ENCODE results near the gene DNMBP.
"Not testable (repeated sequence)": the region's sequence is repeated elsewhere in the genome, so short reads cannot be mapped to it uniquely, and the experiment has no call there.

Gene DNMBP

DNA sequence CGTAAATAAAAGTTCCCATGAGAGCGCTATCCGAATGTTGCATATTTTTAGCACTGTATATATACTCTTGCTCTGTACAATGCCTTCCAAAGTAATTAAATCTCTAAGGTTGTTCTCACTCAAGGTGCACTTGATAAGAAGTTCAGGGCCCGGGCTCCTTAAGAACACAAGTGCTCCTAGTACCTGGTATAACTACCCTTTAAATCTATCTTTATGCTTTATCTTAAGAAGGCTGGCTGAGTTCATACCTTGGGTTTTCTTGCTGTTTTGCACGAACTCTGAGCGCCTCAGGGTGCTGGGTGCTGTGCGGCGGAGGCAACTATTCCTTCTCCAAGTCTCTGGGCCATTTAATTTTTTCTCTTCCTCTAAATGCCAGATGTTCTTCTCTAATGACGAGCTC lies 80.4 kb downstream of the DNMBP start:
- no peak for DNase-seq (ENCODE audit: low read depth, low spot score)
- H3K4me3 ChIP-seq (ENCODE audit: low read length), result no peak overlapping the region

DNA sequence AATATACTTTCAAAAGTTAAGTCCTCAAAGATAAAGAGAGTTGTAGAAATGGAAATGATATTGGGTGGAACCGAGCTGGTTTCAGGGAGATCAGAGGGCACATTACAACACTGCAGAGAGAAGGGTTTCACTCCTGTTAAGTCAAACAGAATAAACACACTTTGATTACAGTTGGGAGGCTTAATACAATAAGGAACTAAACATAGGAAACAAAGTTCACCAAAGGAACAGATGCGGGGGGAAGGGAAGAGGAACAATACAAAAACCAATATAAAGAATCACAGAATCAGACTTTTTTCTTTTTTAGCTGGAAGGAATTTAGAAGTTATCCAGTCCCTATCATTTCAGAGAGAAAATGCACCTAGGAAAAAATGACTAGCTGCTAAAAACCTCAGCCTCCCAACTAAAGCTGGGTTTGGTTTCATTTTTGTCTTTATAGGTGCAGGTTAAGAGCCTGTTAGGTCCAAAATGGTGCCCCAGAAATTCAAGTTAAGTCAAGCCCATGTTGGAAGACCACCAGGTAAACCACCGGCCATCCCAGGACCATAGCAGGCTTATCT lies 81.9 kb downstream of the DNMBP start:
- DNase-seq (ENCODE audit: low read depth, low spot score), result no peak
- no peak overlapping the region for H3K4me3 ChIP-seq (ENCODE audit: low read length)

DNA sequence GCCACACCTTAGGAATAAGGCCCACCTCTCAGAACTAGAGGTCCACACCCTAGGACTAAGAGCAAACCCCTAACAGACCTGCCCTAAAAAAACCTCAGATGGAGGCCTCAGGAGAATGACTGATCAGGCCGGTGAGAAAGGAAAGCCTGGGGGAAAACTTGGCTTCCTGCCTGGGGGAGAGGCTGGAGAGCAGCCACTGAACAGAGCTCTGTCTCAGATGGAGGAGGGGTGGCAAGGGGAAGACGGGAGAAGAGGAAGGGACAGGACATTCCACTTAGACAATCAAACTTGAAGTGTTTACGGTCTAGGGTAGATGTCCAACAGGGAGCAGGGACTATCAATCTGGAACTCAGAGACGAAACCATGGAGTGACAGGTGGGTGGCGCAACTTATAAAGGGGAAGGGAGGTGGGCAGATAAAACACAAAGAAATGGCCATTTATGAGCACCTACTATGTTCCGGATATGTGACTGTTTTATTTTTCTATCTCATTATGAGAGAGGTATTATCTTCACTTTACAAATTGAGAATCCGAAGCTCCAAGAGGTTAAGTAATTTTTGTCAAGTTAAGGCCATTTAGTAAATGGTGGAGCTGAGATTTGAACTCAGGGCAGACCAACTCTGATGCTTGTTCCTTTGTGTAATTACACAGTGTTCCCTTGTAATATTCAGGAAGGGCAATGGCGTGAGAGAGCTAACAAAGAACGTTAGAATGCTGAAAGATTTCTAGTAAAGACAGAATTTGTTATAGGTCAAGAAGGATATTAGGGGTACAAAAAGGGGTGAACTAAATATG lies 82.6 kb downstream of the DNMBP start:
- no peak overlapping the region for H3K4me3 ChIP-seq (ENCODE audit: low read length)
- no peak for DNase-seq (ENCODE audit: low read depth, low spot score)

DNA sequence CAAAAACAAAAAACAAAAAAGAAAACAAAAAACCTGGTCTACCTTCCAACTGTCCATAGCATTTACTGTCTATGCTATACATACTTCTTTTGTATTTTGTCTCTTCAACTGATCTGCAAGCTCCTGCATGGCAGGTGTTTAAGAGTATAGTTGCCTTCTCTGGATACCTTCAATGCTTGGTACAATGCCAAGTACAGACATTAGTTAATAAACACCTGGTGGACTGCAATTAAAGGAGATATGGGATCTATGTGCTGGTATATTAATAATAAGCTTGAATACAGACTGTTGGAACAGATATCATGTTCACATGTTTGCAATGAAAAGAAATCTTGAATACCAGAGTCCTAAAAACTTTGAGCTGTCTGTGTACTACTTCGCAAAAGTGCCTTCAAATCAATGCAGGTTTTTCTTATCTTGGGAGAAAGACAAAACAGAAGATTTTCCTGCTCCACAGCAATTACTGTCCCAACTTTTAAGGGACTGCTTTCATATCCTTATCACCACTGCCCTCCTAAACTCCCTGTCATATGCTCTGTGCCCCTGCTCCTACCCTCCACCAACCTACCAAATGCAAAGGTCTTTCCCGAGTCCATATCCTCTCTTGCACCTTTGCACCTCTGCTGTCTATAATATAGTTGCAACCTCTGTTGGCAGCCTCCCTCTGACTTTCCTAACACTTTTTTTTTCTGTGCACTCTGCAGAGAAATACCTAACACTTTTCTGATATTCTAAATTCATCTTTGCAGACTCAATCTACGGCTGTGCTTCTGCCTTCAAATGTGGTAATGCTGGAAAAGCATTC lies 85.1 kb downstream of the DNMBP start:
- H3K4me3 ChIP-seq (ENCODE audit: low read length), result no peak overlapping the region
- no peak for DNase-seq (ENCODE audit: low read depth, low spot score)

DNA sequence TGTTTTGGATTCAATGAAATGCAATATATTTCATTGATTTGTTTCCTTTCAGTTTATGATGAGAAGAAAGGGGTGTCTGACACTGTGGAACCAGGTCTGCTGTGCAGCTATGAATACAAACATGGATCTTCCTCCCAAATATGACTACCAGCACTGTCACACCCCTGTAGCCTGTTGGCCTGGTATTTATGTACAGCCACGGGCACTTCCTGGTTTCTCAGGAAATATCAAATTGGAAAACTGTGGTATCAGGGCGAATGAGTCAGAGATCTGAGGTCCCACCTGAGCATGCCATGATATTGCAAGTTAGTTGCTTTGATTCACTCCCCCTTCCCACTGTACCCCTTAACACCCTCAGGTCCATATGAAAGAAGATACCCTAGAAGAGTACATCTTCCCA lies 87.8 kb downstream of the DNMBP start:
- DNase-seq (ENCODE audit: low read depth, low spot score), result no peak

DNA sequence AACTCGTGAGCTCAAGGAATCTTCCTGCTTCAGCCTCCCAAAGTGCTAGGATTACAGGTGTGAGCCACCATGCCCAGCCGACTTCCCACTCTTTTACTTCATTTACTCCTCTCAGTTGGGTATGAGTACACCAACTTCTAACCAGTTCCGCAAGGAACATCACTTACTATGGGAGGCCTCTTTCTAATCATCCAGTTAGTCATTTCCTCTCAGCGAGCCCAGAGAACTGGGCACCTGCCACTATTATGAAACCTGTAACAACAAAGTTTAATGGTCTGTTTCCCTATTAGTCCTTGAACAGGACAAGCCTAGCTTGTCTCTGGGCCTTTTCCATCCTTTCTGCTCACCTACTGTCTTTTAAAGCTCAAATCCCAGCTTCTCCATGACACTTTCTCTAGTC lies 88.8 kb downstream of the DNMBP start:
- DNase-seq (ENCODE audit: low read depth, low spot score), result no peak
- H3K4me3 ChIP-seq (ENCODE audit: low read length), result no peak overlapping the region

More for the DNA sequence above, 87.8 kb downstream of the DNMBP start:
- H3K4me3 ChIP-seq (ENCODE audit: low read length), result no peak overlapping the region

DNA sequence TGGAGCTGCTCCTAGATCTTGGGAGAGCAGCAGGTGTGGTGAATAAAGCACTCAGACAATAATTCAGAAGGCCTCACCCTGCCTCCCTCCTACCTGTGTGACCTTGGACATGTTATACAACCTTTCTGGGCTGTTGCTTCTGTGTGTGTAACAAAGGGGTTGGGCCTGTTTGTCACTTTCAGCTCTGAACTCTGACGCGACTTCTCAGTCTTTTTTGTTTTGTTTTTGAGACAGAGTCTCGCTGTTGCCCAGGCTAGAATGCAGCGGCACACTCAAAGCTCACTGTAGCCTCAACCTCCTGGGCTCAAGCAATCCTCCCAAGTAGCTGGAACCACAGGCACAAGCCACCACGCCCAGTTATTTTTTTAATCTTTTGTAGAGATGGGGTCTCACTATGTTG lies 89.3 kb downstream of the DNMBP start:
- no peak overlapping the region for H3K4me3 ChIP-seq (ENCODE audit: low read length)
- no peak for DNase-seq (ENCODE audit: low read depth, low spot score)

DNA sequence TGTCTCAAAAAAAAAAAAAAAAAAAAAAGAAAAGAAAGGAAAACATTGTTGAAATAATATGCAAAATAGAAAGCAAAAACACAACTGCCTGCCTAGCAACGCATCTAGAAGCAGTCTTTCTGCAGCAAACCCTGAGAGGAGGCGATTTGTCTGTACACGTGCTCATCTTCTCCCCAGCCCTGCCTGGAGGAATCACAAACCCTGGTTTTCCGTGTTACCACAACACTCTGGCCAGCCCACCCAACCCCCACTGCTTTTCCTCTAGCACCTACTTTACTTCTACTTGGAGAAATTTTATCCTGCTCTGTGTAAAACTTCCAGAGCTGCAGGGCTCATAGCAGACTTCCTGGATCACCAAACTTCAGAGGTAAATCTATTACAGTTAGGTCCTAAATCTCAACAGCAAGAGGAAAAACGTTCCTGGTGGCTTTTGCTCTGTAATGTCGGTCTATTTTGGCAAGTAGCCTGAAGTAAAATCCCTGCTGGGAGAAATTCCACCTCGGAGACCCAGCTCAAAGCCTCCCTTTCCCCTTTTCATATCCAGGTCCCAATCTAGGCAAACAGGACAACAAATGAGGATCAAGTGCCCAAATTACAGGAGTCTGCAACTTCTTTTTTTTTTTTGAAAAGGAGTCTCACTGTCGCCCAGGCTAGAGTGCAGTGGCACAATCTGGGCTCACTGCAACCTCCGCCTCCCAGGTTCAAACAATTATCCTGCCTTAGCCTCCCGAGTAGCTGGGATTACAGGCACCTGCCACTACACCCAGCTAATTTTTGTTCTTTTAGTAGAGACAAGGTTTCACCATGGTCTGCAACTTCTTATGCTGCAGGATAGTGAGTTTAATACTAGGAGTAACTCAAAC lies 91.6 kb downstream of the DNMBP start:
- H3K4me3 ChIP-seq (ENCODE audit: low read length), result no peak overlapping the region
- DNase-seq (ENCODE audit: low read depth, low spot score), result no peak

DNA sequence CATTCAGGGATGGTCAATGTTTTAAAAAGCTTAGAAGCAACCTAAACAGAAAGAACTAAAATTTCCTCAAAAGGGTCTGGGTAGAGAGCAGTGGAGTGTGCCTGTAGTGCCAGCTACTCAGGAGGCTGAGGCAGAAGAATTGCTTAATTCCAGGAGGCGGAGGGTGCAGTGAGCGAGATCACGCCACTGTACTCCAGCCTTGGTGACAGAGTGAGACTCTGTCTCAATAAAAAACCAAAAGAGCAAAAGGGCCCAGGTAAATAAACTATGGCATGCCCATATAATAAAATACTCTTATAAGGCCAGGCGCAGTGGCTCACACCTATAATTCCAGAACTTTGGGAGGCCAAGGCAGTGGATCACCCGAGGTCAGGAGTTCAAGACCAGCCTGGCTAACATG lies 93.0 kb downstream of the DNMBP start:
- DNase-seq (ENCODE audit: low read depth, low spot score), result no peak
- H3K4me3 ChIP-seq (ENCODE audit: low read length), result no peak overlapping the region

DNA sequence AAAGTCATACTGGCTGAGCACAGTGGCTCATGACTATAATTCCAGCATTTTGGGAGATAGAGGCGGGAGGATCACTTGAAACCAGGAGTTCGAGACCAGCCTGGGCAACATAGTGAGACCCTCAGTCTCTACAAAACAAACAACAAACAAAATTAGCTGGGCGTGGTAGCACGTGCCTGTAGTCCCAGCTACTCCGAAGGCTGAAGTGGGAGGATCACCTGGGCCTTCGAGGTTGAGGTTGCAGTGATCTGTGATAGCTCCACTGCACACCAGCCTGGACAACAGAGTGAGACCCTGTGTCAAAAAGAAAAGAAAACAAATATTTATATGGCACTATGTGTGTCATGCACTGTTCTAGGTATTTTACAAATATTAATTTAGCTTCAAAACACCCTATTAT lies 94.3 kb downstream of the DNMBP start:
- no peak for DNase-seq (ENCODE audit: low read depth, low spot score)
- no peak overlapping the region for H3K4me3 ChIP-seq (ENCODE audit: low read length)

DNA sequence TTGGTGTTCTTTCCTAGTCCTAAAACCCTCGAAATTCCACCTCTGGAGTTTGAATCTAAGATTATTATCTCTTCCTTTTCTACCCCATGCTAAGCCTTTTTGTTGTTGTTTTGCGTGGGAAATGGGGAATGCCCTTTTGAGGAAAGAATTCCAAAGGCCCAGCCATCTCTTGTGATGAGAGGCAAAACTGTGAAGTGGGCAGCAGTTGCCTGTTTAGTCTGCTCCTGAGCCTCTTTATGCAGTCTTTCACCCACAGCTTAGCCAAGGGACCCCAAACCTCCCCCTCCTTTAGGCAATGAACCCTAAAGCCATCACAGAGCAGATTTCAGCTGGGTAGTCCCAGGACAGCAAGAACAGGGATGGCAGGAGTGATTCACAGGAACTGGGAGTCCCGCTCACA lies 95.5 kb downstream of the DNMBP start:
- no peak overlapping the region for H3K4me3 ChIP-seq (ENCODE audit: low read length)
- no peak for DNase-seq (ENCODE audit: low read depth, low spot score)

DNA sequence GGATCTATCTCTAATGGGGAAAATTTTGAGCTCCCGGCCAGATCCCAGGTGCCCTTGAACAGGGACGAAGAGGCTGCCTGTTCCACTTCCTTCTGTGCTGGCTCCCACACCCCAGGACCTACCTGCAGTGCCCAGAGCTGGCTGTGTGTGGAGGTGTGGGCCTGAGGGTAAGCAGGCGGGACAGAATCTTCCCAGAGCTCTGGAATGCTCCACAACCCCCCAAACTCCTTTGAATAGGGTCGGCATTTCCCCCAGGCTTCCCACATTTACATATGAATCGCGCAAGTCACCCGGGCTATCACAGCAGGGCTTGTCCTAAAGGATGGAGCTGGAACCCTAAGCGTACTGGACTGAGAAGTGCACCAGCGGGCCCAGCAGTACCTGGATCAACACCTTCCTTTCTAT lies 95.9 kb downstream of the DNMBP start:
- H3K4me3 ChIP-seq (ENCODE audit: low read length), result no peak overlapping the region
- DNase-seq (ENCODE audit: low read depth, low spot score), result no peak

DNA sequence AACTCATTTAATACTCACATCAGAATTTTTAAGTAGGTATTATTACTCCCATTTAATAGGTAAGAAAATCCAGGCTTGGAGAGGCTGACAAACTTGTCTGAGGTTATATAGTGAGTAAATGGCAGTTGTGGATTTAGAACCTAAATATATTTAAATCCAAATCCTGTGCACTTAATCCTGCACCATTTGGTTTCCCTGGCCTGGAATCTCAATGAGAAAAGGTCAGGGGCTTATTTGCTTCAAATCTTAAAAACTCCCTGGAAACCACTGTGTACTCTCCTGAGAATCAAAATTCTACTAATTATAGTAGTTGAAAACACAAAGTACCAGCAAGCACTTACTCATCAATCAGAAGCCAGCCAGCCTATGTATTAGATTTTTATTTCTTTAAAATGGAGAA lies 97.7 kb downstream of the DNMBP start:
- DNase-seq (ENCODE audit: low read depth, low spot score), result no peak
- no peak overlapping the region for H3K4me3 ChIP-seq (ENCODE audit: low read length)

DNA sequence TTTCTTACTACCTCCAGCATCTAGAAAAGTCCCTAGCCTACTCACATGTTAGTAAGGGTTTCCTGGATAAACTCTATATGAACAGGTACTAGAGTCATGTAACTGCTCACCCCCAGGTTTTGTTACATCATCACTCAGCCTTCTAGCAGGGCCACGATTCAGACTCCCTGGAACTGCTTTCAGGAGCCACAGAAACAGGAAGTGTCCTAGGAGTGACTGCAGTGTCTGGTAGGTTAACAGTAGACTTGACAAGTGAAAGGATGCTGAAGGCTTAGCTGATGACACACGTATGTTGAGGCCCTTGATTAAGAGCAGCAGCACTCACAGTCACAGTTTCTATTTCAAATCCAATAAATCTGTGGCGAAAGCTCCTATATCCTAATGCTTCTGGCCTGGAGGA lies 101.2 kb downstream of the DNMBP start:
- no peak for DNase-seq (ENCODE audit: low read depth, low spot score)

DNA sequence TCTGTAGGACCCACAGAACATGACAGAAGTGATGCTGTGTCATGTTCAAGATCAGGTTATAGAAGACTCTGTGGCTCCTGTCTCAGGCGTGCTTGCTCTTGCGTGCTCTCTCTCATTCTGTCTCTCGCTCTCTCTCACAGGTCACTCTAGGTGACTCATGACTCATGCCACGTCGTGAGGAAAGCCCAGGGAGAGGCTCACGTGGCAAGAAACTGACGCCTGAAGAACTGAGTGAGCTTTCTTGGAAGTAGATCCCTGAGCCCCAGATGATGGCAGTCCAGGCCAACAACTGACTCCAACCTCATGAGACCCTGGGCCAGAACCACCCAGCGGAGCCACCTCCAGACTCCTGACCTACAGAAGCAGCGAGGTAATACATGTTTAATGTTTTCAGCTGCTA lies 103.3 kb downstream of the DNMBP start:
- no peak for DNase-seq (ENCODE audit: low read depth, low spot score)
- no peak overlapping the region for H3K4me3 ChIP-seq (ENCODE audit: low read length)

More for the DNA sequence above, 101.2 kb downstream of the DNMBP start:
- no peak overlapping the region for H3K4me3 ChIP-seq (ENCODE audit: low read length)

DNA sequence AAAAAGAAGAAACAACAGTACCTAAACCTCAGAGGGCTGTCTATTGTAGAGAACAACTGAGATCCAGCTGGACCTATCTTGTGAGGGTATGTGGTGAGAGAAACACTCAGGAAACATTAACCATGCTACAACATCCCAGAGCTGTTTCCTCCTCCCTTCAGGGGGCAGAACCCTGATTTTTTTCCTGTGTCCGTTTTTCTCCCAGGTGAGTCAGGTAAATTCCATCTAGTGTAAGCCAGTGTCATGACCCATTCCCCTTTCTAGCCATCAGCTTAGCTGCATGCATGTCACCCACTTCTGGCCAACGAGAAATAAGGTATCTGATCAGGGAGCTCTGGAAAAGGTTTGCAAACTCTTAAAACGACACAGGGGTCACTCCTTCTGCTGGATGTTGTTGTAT lies 103.8 kb downstream of the DNMBP start:
- H3K4me3 ChIP-seq (ENCODE audit: low read length), result no peak overlapping the region

DNA sequence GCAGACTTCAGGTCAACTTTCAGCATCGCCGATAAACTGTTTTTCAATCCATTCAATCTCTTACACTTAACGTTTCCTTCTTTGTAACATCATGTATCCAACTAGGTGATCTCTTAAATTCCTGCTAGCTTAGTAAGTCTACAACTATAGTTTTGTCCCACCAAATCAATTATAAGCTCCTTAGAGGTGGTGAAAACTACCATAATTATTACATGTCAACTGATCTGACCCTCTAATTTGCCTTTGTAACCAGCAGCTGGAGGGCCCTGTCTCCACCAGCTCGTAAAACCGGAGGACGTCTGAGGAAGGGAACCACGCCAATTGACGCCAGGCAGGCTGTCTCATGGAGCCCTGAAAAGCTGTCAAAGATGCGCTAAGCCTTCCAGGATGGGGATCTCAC lies 113.9 kb downstream of the DNMBP start:
- no peak for DNase-seq (ENCODE audit: low read depth, low spot score)
- H3K4me3 ChIP-seq (ENCODE audit: low read length), result no peak overlapping the region

More for the DNA sequence above, 103.8 kb downstream of the DNMBP start:
- no peak for DNase-seq (ENCODE audit: low read depth, low spot score)

DNA sequence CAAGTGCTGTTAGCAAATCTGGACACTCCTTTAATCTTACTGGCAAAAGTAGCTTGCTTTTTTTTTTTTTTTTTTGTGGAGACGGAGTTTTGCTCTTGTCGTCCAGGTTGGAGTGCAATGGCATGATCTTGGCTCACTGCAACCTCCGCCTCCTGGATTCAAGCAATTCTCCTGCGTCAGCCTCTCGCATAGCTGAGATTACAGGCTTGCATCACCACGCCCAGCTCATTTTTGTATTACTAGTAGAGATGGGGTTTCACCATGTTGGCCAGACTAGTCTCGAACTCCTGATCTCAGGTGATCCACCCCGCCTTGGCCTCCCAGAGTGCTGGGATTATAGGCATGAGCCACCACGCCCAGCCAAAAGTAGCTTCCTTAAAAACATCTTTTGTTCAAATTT lies 114.7 kb downstream of the DNMBP start:
- not testable (repeated sequence) for H3K4me3 ChIP-seq (ENCODE audit: low read length); DNase-seq (ENCODE audit: low read depth, low spot score)

DNA sequence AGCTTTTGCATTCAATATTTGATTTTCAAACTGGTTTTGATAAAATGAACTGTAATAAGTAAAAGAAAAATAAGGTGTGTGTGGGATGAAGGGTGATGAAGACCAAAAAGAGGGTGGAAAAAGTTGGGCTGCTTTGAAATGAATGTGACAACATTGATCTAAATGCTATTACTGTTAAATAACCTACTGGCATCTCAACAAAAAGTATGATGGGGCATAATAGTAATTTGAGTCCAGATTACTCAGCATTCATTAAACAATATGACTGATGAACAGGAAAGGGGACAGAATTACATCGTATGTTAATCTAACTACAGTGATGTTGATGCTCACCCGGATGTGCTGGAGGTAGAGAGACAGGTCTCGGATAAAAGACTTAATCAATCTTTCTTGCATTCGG lies 115.1 kb downstream of the DNMBP start:
- no peak for DNase-seq (ENCODE audit: low read depth, low spot score)
- H3K4me3 ChIP-seq (ENCODE audit: low read length), result no peak overlapping the region

Measured in Jurkat, Clone E6-1 (cell line).